ENCODE data around the gene ST6GALNAC2. TPM values are rescaled to one million over a fixed set of nuclear protein-coding genes. Genes with fewer than 3 reads are reported as not detected.

ST6GALNAC2 gene
- total and polyA plus RNA-seq, 2 experiments from 2014 or later: 0.65 to 0.96 TPM

- H3K9me3 ChIP-seq (ENCODE audit: low read depth): no peaks in the 10 kb centered on the region
- no peak overlapping the region; the same call in 1 of the 2 replicates for H2AFZ ChIP-seq
- no peaks in the 10 kb centered on the region for H4K20me1 ChIP-seq (ENCODE audit: insufficient read depth)
- no peaks in the 10 kb centered on the region for H3K36me3 ChIP-seq (ENCODE audit: low read depth)
- no peak overlapping the region for H3K4me2 ChIP-seq (ENCODE audit: unreplicated experiment)
- H3K4me3 ChIP-seq: no peak overlapping the region
- H3K9ac ChIP-seq: no peak overlapping the region
- H3K79me2 ChIP-seq (ENCODE audit: insufficient read depth): no peaks in the 10 kb centered on the region
- WGBS, 2 experiments (ENCODE audit: low coverage in 1 of 2, low lambda C conversion rate in 2 of 2, missing lambda C conversion rate in 2 of 2): 88 to 92% methylated on average over 8 of the region's 8 CpGs
- H3K9me2 ChIP-seq (ENCODE audit: insufficient read depth): no peaks in the 10 kb centered on the region
- peaks cover 10% of the 10 kb centered on the region for H3K4me1 ChIP-seq (ENCODE audit: insufficient read depth)
- in situ Hi-C loops (cut with MboI): no loop called here
- no peak for DNase-seq
- no peaks in the 10 kb centered on the region for H3F3A ChIP-seq (ENCODE audit: insufficient read depth)
- TF ChIP-seq EZH2 (IDR thresholded peaks at IDR 0.05; ENCODE audit: insufficient read depth, poor library complexity, severe bottlenecking) (no peak), EZH2phosphoT487 (IDR thresholded peaks at IDR 0.05; ENCODE audit: insufficient read depth, low read depth) (no peak)
- H3K27me3 ChIP-seq (replicated peaks; ENCODE audit: insufficient read depth): no peaks in the 10 kb centered on the region
- H3K27ac ChIP-seq: no peak overlapping the region
Measured at GRCh38 chr17:76601065-76601464, 15.4 kb upstream of the ST6GALNAC2 start.

DNA sequence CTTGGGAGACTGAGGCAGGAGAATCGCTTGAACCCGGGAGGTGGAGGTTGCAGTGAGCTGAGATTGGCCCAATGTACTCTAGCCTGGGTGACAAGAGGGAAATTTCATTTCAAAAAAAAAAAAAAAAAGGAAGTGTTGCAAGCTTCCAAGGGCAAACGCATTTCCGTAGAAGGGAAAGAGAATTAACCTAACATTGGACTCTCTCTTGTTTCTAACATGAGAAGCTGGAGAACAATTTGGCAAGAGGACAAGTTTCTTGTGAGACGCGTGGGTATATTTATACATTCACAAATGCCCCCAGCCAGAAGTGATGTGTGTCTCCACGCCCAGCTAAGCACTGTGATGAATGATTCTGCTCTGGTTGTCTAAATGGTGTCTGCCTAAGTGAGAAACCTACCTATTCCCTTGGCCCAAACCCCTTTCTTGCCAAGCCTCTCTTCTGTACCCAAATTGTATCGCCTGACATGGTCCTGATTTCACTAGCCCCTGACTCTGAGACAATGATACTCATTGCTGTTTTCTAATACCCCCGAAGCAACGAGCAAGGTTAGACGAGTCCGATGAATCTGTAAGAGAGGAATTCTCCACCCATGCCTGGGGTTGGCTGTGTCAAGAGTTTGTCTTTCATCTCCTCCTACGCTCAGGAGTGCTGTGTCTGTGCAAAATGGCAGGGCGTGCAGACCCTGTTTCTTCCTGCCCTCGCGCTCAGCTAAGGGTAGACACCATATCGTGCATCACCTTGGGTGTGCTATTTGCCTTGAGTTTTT lies 14.2 kb upstream of the ST6GALNAC2 start:
- no peak overlapping the region for H3K4me3 ChIP-seq
- H3K4me2 ChIP-seq (ENCODE audit: unreplicated experiment): no peak overlapping the region
- H3K9me3 ChIP-seq (ENCODE audit: low read depth): no peaks in the 10 kb centered on the region
- in situ Hi-C loops (cut with MboI): loop anchor here (25.0 kb wide), 1 partner anchor 113 kb away; no protein-coding TSS in a partner anchor
- H2AFZ ChIP-seq: no peak overlapping the region
- H3K27me3 ChIP-seq (replicated peaks; ENCODE audit: insufficient read depth): no peaks in the 10 kb centered on the region
- no peaks in the 10 kb centered on the region for H3K9me2 ChIP-seq (ENCODE audit: insufficient read depth)
- no peaks in the 10 kb centered on the region for H3K79me2 ChIP-seq (ENCODE audit: insufficient read depth)
- H3K27ac ChIP-seq: no peak overlapping the region
- DNase-seq: no peak
- H3F3A ChIP-seq (ENCODE audit: insufficient read depth): no peaks in the 10 kb centered on the region
- no peak overlapping the region for H3K9ac ChIP-seq
- WGBS, 2 experiments (ENCODE audit: low coverage in 1 of 2, low lambda C conversion rate in 2 of 2, missing lambda C conversion rate in 2 of 2): 89 to 92% methylated on average over 17 of the region's 17 CpGs
- no peak for TF ChIP-seq EZH2 (IDR thresholded peaks at IDR 0.05; ENCODE audit: insufficient read depth, poor library complexity, severe bottlenecking)
- no peak for TF ChIP-seq EZH2phosphoT487 (IDR thresholded peaks at IDR 0.05; ENCODE audit: insufficient read depth, low read depth)
- H3K36me3 ChIP-seq (ENCODE audit: low read depth): no peaks in the 10 kb centered on the region
- peaks cover 10% of the 10 kb centered on the region for H3K4me1 ChIP-seq (ENCODE audit: insufficient read depth)
- H4K20me1 ChIP-seq (ENCODE audit: insufficient read depth): no peaks in the 10 kb centered on the region

DNA sequence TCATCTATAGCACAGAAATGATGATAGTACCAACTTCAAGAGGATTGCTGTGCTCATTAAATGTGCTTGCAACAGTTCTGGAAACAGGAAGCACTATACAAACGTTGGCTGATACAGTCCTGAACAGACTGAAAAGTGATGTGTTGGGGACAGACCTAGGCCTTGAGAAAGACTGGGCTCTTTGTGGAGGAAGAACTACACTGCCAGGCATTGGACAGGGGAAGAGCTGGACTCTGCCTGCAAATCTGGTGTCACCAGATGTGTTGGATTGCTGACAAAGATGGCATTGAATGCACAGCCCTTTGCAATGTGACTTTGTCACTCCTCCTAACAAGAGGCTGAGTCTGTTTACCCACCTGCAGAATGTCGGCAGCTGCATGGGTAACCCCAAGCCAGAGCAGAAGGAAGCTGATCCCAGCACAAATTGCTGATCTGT lies 12.4 kb upstream of the ST6GALNAC2 start:
- Histone ChIP-seq H3K36me3 (ENCODE audit: low read depth) (no peaks in the 10 kb centered on the region), H3K9me2 (ENCODE audit: insufficient read depth) (no peaks in the 10 kb centered on the region), H3K27ac (no peak overlapping the region), H3F3A (ENCODE audit: insufficient read depth) (no peaks in the 10 kb centered on the region), H3K27me3 (replicated peaks; ENCODE audit: insufficient read depth) (no peaks in the 10 kb centered on the region), H3K9me3 (ENCODE audit: low read depth) (no peaks in the 10 kb centered on the region), H3K4me2 (ENCODE audit: unreplicated experiment) (no peak overlapping the region), H3K9ac (no peak overlapping the region), H2AFZ (no peak overlapping the region), H3K79me2 (ENCODE audit: insufficient read depth) (no peaks in the 10 kb centered on the region), H4K20me1 (ENCODE audit: insufficient read depth) (no peaks in the 10 kb centered on the region), H3K4me1 (ENCODE audit: insufficient read depth) (peaks cover 10% of the 10 kb centered on the region), H3K4me3 (no peak overlapping the region)
- TF ChIP-seq EZH2phosphoT487 (IDR thresholded peaks at IDR 0.05; ENCODE audit: insufficient read depth, low read depth) (no peak), EZH2 (IDR thresholded peaks at IDR 0.05; ENCODE audit: insufficient read depth, poor library complexity, severe bottlenecking) (no peak)
- in situ Hi-C loops (cut with MboI): loop anchor here (25.0 kb wide), 1 partner anchor 111 kb away; no protein-coding TSS in a partner anchor
- no peak for DNase-seq
- WGBS, 2 experiments (ENCODE audit: low coverage in 1 of 2, low lambda C conversion rate in 2 of 2, missing lambda C conversion rate in 2 of 2): 47 to 53% methylated on average over 2 of the region's 2 CpGs

GRCh38 chr17:76597156-76598003 lies 11.7 kb upstream of the ST6GALNAC2 start:
- H3F3A ChIP-seq (ENCODE audit: insufficient read depth): no peaks in the 10 kb centered on the region
- H3K4me2 ChIP-seq (ENCODE audit: unreplicated experiment): no peak overlapping the region
- no peaks in the 10 kb centered on the region for H3K79me2 ChIP-seq (ENCODE audit: insufficient read depth)
- no peaks in the 10 kb centered on the region for H3K27me3 ChIP-seq (replicated peaks; ENCODE audit: insufficient read depth)
- no peaks in the 10 kb centered on the region for H3K9me2 ChIP-seq (ENCODE audit: insufficient read depth)
- DNase-seq: no peak
- H4K20me1 ChIP-seq (ENCODE audit: insufficient read depth): no peaks in the 10 kb centered on the region
- in situ Hi-C loops (cut with MboI): loop anchor here (25.0 kb wide), 1 partner anchor 110 kb away; no protein-coding TSS in a partner anchor
- H3K9ac ChIP-seq: no peak overlapping the region
- H3K4me1 ChIP-seq (ENCODE audit: insufficient read depth): peaks cover 10% of the 10 kb centered on the region
- no peak overlapping the region for H2AFZ ChIP-seq
- H3K36me3 ChIP-seq (ENCODE audit: low read depth): no peaks in the 10 kb centered on the region
- H3K4me3 ChIP-seq: no peak overlapping the region
- TF ChIP-seq EZH2phosphoT487 (IDR thresholded peaks at IDR 0.05; ENCODE audit: insufficient read depth, low read depth): no peak
- no peak for TF ChIP-seq EZH2 (IDR thresholded peaks at IDR 0.05; ENCODE audit: insufficient read depth, poor library complexity, severe bottlenecking)
- H3K9me3 ChIP-seq (ENCODE audit: low read depth): no peaks in the 10 kb centered on the region
- no peak overlapping the region for H3K27ac ChIP-seq
- 51 to 60% methylated on average over 12 of the region's 12 CpGs for WGBS, 2 experiments (ENCODE audit: low coverage in 1 of 2, low lambda C conversion rate in 2 of 2, missing lambda C conversion rate in 2 of 2)
